Activated CD4-positive, alpha-beta memory T cell treated with anti-CD3 and anti-CD28 coated beads, Interleukin-2, amount 10 ng/mL, durations not matched to agents 7 days and 5 days (primary cell): ENCODE data around the gene FBXL19. TPM values are rescaled to one million over a fixed set of nuclear protein-coding genes. Genes with fewer than 3 reads are reported as not detected.

Experiments
- CTCF ChIA-PET: fragments of 350-600 bp; sonication (Branson Sonifier 250); formaldehyde crosslinking; loops from one replicate; lab custom pipeline; 2021; ENCODE audit warnings: antibody characterized with exemption, inconsistent platforms; lab: Charles Lee
- POLR2A ChIA-PET: fragments of 350-600 bp; sonication (Branson Sonifier 250); formaldehyde crosslinking; loops from one replicate; lab custom pipeline; 2021; ENCODE audit warnings: antibody characterized with exemption; lab: Charles Lee
- DNase-seq: peaks from one replicate; pipeline ENCODE4 v3.0.0-alpha.2; 2020
- H3K27ac Mint-ChIP-seq: one replicate; pipeline ENCODE4 v1.8.0; 2021; ENCODE audit warnings: mild to moderate bottlenecking, mixed read lengths
- H3K27me3 Mint-ChIP-seq: one replicate; pipeline ENCODE4 v1.8.0; 2021; ENCODE audit warnings: mixed read lengths
- H3K36me3 Mint-ChIP-seq: one replicate; pipeline ENCODE4 v1.8.0; 2021; ENCODE audit warnings: low read depth, mixed read lengths
- H3K4me1 Mint-ChIP-seq: one replicate; pipeline ENCODE4 v1.8.0; 2021; ENCODE audit warnings: mixed read lengths
- H3K4me3 Mint-ChIP-seq: one replicate; pipeline ENCODE4 v1.8.0; 2021; ENCODE audit warnings: mild to moderate bottlenecking, mixed read lengths
- H3K9me3 Mint-ChIP-seq: one replicate; pipeline ENCODE4 v1.8.0; 2021; ENCODE audit warnings: mixed read lengths
- total RNA-seq, 2 experiments: library from RNA; stranded (reverse); gene quantifications; one replicate each; pipeline ENCODE4 v1.2.3, GENCODE V29; 2021

FBXL19 gene
- total RNA-seq, 2 experiments from 2014 or later, result 25.8 to 27.2 TPM

DNA sequence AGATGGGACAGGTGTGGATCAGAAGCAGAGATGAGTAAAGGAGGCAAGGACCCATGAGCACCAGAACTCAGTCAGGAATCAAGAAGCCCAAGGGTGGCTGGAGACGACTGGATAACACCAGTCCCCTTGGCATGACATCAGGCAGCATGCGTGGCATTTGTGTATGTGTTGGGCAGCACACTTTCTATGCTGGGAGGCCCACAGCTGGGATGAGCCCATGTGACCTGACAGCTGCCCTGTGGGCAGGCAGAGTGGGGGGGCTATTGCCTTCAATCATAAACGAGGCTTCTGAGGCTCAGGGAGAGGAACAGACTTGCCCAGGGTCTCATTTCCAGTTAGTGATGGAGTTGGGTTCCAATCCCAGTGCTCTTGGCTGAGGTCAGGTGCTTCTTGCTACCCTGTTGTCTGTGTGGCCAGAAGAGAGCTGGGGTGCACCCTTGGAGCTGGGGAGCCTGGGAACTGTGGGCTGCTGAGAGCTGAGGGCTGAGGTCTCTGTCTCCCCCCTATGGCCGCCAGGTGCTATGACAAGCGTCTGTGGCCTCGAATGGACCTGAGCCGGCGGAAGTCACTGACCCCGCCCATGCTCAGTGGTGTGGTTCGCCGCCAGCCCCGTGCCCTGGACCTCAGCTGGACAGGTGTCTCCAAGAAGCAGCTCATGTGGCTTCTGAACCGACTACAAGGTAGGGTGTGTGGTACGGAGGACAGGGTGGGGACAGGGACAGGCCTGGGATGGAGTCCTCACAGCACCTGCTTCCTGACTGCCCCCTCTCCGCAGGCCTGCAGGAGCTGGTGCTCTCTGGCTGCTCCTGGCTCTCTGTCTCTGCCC lies 18.4 kb downstream of the FBXL19 start:
- Mint-ChIP-seq H3K36me3 (peaks cover 29% of the 10 kb centered on the region), H3K27ac (peak overlapping the region; percentile 68)
- POLR2A ChIA-PET, result interaction anchor here (1.2 to 2.9 kb wide), 5 partner anchors 8 to 238 kb away, joined by 3 to 18 read pairs (median 6); partner anchors contain the start of genes FUS, ORAI3 and SETD1A

DNA sequence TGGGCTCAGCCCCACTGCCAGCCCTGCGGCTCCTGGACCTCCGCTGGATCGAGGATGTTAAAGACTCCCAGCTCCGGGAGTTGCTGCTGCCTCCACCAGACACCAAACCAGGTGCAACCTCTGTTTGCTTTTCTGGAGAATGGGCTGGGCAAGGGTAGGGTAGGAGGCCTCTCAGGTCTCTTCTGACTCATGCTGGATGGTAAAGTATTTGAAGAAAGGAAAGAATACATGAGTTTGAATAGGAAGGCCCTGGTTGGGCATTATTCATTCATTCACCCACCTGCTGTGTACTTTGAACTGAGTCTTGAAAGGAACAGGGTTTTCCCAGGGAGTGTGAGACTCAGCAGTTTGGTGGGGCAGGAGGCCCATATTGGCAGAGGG lies 19.0 kb downstream of the FBXL19 start:
- H3K4me1 Mint-ChIP-seq, result peaks cover 33% of the 10 kb centered on the region
- peak overlapping the region; percentile 68 for H3K27ac Mint-ChIP-seq
- POLR2A ChIA-PET, result interaction anchor here (1.2 to 2.9 kb wide), 4 partner anchors 7 to 238 kb away, joined by 5 to 18 read pairs (median 6); partner anchors contain the start of genes FUS, ORAI3 and SETD1A

More for the DNA sequence above, 18.4 kb downstream of the FBXL19 start:
- Mint-ChIP-seq H3K4me1 (peaks cover 38% of the 10 kb centered on the region), H3K4me3 (peak overlapping the region; percentile 64), H3K9me3 (no peaks in the 10 kb centered on the region), H3K27me3 (no peaks in the 10 kb centered on the region)
- peak; percentile 81 for DNase-seq
- CTCF ChIA-PET, result interaction anchor here (0.6 to 4.5 kb wide), 24 partner anchors 9 to 290 kb away, joined by 3 to 94 read pairs (median 4); partner anchors contain the start of genes KAT8 and PHKG2

DNA sequence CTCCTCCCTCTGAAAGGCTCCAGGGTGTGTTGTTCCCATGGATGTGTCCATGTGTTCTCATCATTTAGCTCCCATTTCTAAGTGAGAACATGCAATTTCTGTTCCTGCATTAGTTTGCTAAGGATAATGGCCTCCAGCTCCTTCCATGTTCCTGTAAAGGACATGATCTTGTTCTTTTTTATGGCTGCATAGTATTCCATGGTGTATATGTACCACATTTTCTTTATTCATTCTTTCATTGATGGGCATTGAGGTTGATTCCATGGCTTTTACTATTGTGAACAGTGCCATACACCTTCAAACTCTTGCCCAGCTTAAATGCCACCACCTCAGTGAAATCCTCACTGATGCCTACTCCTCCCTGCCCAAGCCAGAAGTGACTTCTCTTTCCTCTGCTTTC lies 21.0 kb downstream of the FBXL19 start:
- H3K4me1 Mint-ChIP-seq, result peaks cover 30% of the 10 kb centered on the region
- peaks cover 25% of the 10 kb centered on the region for H3K36me3 Mint-ChIP-seq
- DNase-seq, result no peak
- no peak overlapping the region for H3K27ac Mint-ChIP-seq
- no peaks in the 10 kb centered on the region for H3K27me3 Mint-ChIP-seq
- no peaks in the 10 kb centered on the region for H3K9me3 Mint-ChIP-seq
- CTCF ChIA-PET, result interaction anchor here (0.8 to 2.7 kb wide), 5 partner anchors 9 to 99 kb away, joined by 3 to 16 read pairs (median 4); no protein-coding TSS in a partner anchor
- POLR2A ChIA-PET, result no interaction called here
- H3K4me3 Mint-ChIP-seq, result no peak overlapping the region

More for the DNA sequence above, 19.0 kb downstream of the FBXL19 start:
- no peak for DNase-seq
- CTCF ChIA-PET, result interaction anchor here (0.6 to 4.5 kb wide), 21 partner anchors 7 to 291 kb away, joined by 3 to 94 read pairs (median 5); partner anchors contain the start of genes KAT8 and PHKG2
- no peaks in the 10 kb centered on the region for H3K27me3 Mint-ChIP-seq
- no peaks in the 10 kb centered on the region for H3K9me3 Mint-ChIP-seq
- H3K4me3 Mint-ChIP-seq, result peak overlapping the region; percentile 64
- peaks cover 29% of the 10 kb centered on the region for H3K36me3 Mint-ChIP-seq

DNA sequence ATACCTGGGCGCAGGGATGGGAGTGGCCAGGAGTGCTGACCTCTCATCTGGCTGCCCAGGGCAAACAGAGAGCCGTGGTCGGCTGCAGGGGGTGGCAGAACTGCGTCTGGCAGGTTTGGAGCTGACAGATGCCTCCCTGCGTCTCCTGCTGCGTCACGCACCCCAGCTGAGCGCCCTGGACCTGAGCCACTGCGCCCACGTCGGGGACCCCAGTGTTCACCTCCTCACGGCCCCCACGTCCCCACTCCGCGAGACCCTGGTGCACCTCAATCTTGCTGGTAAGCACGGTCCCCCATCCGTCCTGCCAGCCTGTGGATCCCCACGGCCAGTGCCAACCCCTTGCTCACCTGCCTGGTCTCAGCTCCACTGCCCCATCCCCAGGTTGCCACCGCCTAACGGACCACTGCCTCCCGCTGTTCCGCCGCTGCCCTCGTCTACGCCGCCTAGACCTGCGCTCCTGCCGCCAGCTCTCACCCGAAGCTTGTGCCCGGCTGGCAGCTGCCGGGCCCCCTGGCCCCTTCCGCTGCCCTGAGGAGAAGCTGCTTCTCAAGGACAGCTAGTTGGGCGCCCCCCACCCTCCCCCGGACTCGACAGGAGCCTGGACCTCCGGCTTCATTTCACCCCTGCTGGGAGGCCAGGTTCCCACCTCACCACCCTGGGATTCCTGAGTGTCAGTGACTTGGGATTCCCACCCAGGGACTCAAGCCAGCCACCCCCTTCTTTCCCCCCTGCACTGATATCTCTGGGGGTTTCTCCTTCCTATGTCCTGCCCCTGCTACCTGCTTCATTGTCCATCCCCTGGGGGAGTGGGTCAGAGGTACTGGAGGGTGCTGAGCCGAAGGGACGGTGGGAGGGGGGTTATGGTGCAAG lies 23.5 kb downstream of the FBXL19 start:
- CTCF ChIA-PET, result no interaction called here
- Mint-ChIP-seq H3K9me3 (no peaks in the 10 kb centered on the region), H3K4me3 (peak overlapping the region; percentile 30), H3K36me3 (peaks cover 32% of the 10 kb centered on the region), H3K27me3 (no peaks in the 10 kb centered on the region), H3K27ac (no peak overlapping the region), H3K4me1 (peaks cover 38% of the 10 kb centered on the region)
- no peak for DNase-seq
- POLR2A ChIA-PET, result no interaction called here

DNA sequence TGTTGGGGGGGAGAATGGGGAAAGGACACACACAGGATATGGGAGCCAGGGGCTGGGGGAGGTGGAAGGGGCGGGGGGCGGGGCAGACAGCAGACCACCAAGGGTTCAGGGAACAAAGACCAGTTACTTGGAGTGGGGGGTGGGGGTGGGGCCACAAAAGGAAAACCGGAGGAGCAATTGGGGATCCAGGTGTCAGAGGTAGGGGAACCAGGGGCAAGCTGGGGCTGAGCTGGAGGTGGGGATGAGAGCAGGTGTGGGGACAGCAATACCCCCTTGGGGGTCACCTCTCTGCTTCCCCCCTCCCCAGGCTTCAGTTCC lies 24.1 kb downstream of the FBXL19 start:
- POLR2A ChIA-PET, result interaction anchor here (0.9 kb wide), 1 partner anchor 195 kb away, joined by 3 read pairs; no protein-coding TSS in a partner anchor
- no peak for DNase-seq
- peaks cover 32% of the 10 kb centered on the region for H3K4me1 Mint-ChIP-seq
- H3K4me3 Mint-ChIP-seq, result no peak overlapping the region
- CTCF ChIA-PET, result no interaction called here
- H3K27ac Mint-ChIP-seq, result no peak overlapping the region
- peaks cover 30% of the 10 kb centered on the region for H3K36me3 Mint-ChIP-seq
- H3K9me3 Mint-ChIP-seq, result no peaks in the 10 kb centered on the region
- H3K27me3 Mint-ChIP-seq, result no peaks in the 10 kb centered on the region

DNA sequence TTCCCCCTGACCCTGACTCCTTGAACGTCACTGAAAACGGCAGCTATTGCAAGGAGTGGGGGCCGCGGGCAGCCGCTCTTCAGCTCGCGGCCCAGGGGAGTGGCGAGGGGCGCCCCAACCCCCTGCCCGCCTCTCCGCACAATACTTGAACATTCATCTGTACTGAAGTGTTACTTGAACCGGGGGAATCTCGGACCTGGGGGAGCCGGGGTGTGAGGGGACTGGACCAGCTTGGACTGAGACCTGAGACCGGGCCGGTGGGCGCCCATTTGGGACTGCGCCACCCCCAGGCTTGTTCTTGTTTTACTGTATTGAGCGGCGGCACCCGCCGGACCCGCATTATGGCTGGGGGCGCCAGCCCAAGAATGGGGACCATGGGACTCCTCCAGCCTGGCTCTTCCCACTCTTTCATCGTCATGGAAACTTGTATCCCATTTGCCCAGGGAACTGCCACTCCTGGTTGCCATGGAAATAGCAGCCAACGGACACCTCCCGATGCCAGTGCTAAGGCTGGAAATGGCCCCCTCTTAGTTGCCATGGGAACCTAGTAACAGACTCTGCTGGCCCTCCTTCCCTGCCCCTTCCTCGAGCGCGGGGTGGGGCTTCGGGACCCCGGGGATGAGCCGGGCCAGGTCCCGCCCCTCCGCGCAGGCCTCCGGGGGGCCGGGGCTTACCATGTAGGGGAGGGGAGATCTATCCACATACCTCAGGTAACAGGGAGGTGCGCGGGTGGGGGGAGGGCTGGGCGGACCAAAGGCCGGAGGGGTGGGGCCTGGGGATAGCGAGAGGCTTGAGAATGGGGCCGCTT lies 24.7 kb downstream of the FBXL19 start:
- no peak for DNase-seq
- peaks cover 25% of the 10 kb centered on the region for H3K36me3 Mint-ChIP-seq
- no peaks in the 10 kb centered on the region for H3K9me3 Mint-ChIP-seq
- H3K27ac Mint-ChIP-seq, result no peak overlapping the region
- ChIA-PET CTCF (no interaction called here), POLR2A (interaction anchor here (0.9 kb wide), 1 partner anchor 194 kb away, joined by 3 read pairs; no protein-coding TSS in a partner anchor)
- no peaks in the 10 kb centered on the region for H3K27me3 Mint-ChIP-seq
- peaks cover 27% of the 10 kb centered on the region for H3K4me1 Mint-ChIP-seq
- no peak overlapping the region for H3K4me3 Mint-ChIP-seq

DNA sequence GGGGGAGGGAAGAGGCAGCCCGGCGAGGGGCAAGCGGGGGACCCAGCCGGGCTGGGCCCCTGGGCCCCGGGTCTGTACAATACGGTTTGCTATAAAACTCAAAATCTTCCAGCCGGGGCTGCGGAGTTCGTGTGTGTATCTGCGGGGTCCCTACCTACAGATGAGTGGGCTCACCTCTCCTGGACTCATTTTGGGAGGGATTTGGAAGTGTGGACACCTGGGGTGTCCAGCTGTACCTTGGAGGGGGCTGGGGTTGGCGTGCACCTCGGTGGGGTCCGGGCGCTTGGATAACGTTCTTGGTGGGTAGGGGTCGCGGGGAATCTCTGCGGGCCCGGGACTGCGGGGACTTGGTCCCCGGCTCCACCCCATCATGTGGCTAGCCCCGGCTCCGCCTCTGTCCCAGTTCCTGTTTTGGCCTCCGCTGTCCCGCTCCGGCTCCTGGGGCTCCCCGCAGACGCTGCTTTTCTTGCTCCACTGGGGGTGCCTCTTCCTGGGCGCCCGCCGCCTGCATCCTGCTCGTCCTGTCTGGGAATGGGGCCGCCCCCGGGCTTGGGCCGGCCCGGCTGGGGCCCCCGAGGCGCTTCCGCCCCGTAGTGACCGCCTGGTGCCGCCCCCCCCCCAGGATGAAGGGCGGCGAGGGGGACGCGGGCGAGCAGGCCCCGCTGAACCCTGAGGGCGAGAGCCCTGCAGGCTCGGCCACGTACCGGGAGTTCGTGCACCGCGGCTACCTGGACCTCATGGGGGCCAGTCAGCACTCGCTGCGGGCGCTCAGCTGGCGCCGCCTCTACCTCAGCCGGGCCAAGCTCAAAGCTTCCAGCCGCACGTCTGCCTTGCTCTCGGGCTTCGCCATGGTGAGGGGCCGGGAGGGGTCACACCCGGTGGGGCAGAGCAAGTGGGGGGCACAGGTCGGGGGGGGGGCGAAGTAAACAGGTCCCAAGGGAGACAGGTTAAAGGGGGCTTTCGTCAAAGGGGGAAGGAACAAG lies 25.6 kb downstream of the FBXL19 start, which contains the start of gene ORAI3:
Gene ORAI3 (plus strand): TSS at position 402 of the 983 bp plus-strand sequence. CDS start 222 bp downstream, at position 624.
- peak within 1 kb of the TSS; percentile 77 for H3K27ac Mint-ChIP-seq
- CTCF ChIA-PET, result interaction anchor here (0.7 to 3.5 kb wide), 9 partner anchors 8 to 920 kb away, joined by 3 to 32 read pairs (median 5); no protein-coding TSS in a partner anchor
- peak; percentile 62 for DNase-seq
- peaks cover 27% of the 10 kb centered on the region for H3K36me3 Mint-ChIP-seq
- peak within 1 kb of the TSS; percentile 83 for H3K4me3 Mint-ChIP-seq
- H3K27me3 Mint-ChIP-seq, result no peaks in the 10 kb centered on the region
- peaks cover 31% of the 10 kb centered on the region for H3K4me1 Mint-ChIP-seq
- POLR2A ChIA-PET, result interaction anchor here (0.6 to 2.4 kb wide), 9 partner anchors 8 to 231 kb away, joined by 3 to 18 read pairs (median 5); partner anchors contain the start of genes FUS, SETD1A, ZNF646 and ZNF668
- no peaks in the 10 kb centered on the region for H3K9me3 Mint-ChIP-seq

DNA sequence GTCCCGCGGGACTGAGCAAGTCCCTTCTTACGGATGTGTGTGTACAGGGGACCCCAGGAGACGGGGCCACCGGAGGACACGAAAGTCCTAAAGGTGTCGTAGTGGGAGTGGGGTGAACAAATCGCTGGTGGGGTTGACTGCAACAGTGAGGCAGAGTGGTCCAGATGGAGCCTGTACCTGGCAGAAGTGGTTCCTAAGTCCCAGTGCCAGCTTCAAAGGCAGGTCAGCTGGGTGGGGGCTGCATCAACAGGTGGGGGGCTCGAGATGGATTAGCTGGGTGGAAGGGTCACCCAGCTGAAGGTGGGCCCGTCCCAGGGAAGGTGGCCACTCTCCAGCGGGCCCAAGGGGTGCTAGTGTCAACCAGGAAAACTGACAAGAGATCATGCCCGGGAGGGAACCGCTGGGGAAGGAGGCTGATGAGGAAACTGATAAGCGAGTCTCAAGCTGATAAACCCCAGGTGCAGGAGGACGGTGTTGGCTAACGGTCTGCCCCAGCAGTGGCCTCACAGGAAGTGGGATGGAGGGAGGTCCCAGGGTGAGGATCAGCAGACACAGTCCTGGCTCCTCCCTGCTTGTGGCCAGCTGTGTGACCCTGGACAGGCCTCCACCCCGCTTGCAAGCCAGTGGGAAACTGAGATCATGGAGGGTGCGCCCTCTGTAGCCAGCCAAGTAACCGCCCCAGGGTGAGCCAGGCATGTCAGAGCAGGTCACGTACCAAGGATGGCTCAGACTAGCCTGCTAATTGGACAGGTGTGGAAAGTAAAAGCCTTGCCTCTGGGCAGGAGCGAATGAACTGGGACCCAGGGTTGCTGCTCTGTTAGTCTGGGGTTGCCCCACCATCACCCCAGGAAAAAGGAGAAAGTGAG lies 26.5 kb downstream of the FBXL19 start:
- Mint-ChIP-seq H3K27me3 (no peaks in the 10 kb centered on the region), H3K4me3 (peak overlapping the region; percentile 83), H3K4me1 (peaks cover 31% of the 10 kb centered on the region), H3K9me3 (no peaks in the 10 kb centered on the region), H3K36me3 (peaks cover 20% of the 10 kb centered on the region), H3K27ac (peak overlapping the region; percentile 77)
- POLR2A ChIA-PET, result interaction anchor here (0.6 to 2.4 kb wide), 10 partner anchors 7 to 231 kb away, joined by 3 to 18 read pairs (median 4); partner anchors contain the start of genes FUS, SETD1A, ZNF646 and ZNF668
- CTCF ChIA-PET, result interaction anchor here (0.6 to 3.5 kb wide), 12 partner anchors 9 to 919 kb away, joined by 3 to 32 read pairs (median 4); no protein-coding TSS in a partner anchor
- peak; percentile 76 for DNase-seq

DNA sequence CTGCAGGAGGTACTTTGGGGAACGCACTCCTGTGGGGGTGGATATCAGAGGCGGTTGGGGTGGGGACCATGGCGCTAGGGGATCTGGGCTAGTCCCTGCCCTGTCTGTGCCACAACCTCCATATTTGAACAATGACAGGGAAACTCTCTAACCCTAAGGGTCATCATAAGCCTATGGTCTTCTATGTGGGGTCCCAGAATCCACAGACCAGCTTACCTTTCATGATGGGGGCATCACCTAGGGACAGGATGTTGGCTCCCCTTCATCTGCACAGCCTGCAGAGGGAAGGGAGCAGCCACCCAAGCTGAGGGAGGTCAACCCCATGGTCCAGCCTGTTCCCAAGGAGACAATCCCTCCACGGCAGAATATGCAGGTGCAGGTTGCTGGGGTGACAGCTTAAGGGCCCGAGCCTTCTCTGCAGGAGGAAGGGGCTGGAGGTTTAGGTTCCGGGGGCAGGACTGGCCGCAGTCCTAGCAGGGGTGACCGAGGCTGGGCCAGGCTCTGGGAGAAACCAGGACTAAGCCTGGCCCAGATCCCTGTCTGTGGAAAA lies 27.2 kb downstream of the FBXL19 start:
- DNase-seq, result no peak
- H3K4me3 Mint-ChIP-seq, result peak overlapping the region; percentile 83
- POLR2A ChIA-PET, result interaction anchor here (1.1 to 2.4 kb wide), 7 partner anchors 9 to 230 kb away, joined by 3 to 18 read pairs (median 5); partner anchors contain the start of genes FUS, ZNF646 and ZNF668
- H3K27ac Mint-ChIP-seq, result peak overlapping the region; percentile 77
- no peaks in the 10 kb centered on the region for H3K9me3 Mint-ChIP-seq
- CTCF ChIA-PET, result interaction anchor here (0.6 to 3.5 kb wide), 8 partner anchors 9 to 918 kb away, joined by 3 to 32 read pairs (median 4); no protein-coding TSS in a partner anchor
- peaks cover 31% of the 10 kb centered on the region for H3K4me1 Mint-ChIP-seq
- peaks cover 19% of the 10 kb centered on the region for H3K36me3 Mint-ChIP-seq
- H3K27me3 Mint-ChIP-seq, result no peaks in the 10 kb centered on the region

DNA sequence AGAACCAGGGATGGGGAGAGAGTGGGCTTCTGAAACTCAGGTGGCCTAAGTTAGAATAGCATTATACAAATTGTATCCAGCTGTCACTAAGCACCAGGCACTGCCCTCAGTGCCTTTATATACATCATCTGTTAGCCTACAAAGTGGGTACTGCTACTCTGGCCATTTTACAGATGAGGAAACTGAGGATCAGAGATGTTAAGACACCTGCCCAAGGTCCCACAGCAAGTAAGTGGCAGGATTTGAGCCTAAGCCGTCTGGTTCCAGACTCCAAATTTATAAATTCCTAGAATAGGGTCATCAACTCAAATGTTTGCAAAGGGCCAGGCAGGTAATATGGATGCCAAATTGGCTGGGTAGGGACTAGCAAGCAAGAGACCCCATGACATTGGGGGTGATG lies 27.8 kb downstream of the FBXL19 start:
- Mint-ChIP-seq H3K36me3 (peaks cover 15% of the 10 kb centered on the region), H3K4me1 (peaks cover 32% of the 10 kb centered on the region), H3K27me3 (no peaks in the 10 kb centered on the region), H3K4me3 (peak overlapping the region; percentile 34), H3K9me3 (no peaks in the 10 kb centered on the region), H3K27ac (no peak overlapping the region)
- no peak for DNase-seq
- ChIA-PET POLR2A (interaction anchor here (2.0 to 2.4 kb wide), 2 partner anchors 10 to 122 kb away, joined by 15 to 18 read pairs; partner anchors contain the start of genes ZNF646 and ZNF668), CTCF (interaction anchor here (1.8 to 3.5 kb wide), 3 partner anchors 10 to 191 kb away, joined by 9 to 32 read pairs (median 9); no protein-coding TSS in a partner anchor)
